ENCODE measurements around the gene SCUBE1.

Gene SCUBE1

DNA sequence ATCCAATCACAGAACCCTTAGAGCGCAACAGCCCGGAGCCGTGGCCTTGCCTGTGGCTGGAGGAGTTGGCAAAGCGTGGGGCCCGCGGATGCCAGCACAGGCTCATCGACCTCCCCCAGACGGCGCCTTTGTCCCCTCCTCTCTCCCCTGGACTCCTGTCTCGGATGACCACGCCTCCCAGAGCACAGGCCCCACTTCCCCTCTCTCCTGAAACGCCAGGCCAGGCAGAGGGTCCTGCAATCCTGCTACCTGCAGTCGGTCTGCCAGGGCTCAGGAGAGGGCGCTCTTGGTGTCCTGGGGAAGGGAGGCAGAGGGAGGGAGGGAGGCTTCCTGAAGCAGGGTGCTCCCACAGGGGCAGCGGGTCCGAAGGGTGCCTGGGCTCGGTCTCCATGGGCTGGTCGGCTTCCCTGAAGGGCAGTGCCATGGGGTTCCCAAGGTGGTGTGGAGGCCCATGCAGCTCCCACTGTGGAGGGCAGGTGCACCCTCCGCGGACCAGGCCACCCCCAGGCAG lies 139.6 kb downstream of the SCUBE1 start:
- H3K9me3 Mint-ChIP-seq, result no peaks in the 10 kb centered on the region
- no peak overlapping the region for H3K4me3 Mint-ChIP-seq
- H3K36me3 Mint-ChIP-seq (ENCODE audit: low read depth), result peaks cover 5% of the 10 kb centered on the region
- H3K27ac Mint-ChIP-seq, result peak overlapping the region; percentile 20 to 93 (median 31)
- TF ChIP-seq, protein P1, sequence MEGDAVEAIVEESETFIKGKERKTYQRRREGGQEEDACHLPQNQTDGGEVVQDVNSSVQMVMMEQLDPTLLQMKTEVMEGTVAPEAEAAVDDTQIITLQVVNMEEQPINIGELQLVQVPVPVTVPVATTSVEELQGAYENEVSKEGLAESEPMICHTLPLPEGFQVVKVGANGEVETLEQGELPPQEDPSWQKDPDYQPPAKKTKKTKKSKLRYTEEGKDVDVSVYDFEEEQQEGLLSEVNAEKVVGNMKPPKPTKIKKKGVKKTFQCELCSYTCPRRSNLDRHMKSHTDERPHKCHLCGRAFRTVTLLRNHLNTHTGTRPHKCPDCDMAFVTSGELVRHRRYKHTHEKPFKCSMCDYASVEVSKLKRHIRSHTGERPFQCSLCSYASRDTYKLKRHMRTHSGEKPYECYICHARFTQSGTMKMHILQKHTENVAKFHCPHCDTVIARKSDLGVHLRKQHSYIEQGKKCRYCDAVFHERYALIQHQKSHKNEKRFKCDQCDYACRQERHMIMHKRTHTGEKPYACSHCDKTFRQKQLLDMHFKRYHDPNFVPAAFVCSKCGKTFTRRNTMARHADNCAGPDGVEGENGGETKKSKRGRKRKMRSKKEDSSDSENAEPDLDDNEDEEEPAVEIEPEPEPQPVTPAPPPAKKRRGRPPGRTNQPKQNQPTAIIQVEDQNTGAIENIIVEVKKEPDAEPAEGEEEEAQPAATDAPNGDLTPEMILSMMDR (IDR thresholded peaks at IDR 0.05; ENCODE audit: unreplicated experiment in 3 of 3), result no peak
- no peaks in the 10 kb centered on the region for H3K27me3 Mint-ChIP-seq (ENCODE audit: low read depth)
- H3K4me1 Mint-ChIP-seq, result no peaks in the 10 kb centered on the region

DNA sequence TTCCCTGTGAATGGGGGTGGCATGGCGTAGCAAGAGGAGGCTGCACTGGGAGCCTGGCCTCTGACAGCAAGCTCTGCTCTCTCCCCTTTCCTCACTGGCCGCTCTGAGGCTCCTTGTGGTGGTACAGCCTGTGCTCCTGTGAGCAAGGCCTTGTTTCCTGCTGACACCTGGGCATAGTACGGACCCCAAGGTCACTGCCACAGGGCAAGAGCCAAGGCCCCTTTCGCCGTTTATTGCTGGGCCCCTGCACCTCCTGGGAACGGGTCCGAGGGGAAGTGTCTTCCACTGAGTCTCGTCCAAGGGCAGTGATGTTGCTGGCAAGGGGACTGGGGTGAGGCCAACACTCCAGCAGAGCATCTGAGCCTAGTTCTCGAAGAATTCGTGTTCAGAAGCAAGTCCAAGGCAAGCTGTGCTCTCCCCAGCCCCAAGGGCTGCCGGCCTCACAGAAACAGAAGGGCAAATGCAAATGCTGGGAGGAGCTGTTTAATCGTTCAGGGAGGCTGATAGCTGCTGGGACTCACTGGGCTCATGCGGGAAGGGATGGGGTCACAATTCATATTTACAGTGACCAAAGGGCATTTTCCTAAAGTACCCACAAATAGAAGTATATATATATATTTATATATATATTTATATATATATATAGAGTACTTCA lies 140.3 kb downstream of the SCUBE1 start:
- H3K9me3 Mint-ChIP-seq, result no peaks in the 10 kb centered on the region
- H3K4me3 Mint-ChIP-seq, result peak overlapping the region in 1 of 3 experiments; percentile 44

DNA sequence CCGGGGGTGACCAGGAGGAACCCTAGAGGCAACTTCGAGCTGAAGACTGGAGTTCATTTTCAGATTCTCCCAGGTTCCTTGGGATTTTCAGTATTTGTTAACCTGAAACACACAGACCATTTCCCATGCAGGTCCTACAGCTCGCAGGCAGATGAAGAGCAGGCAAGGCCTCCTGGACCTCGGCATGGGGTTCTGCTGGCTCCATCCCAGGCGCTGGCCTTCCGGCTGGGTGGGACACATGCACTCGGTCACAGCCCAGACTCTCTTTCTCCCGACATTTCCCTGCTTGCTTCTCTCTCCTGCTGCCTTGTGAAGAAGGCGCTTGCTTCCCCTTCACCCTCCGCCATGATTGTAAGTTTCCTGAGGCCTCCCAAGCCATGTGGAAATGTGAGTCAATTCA lies 140.8 kb downstream of the SCUBE1 start:
- H3K9me3 Mint-ChIP-seq, result no peaks in the 10 kb centered on the region
- peaks cover 5% of the 10 kb centered on the region for H3K36me3 Mint-ChIP-seq (ENCODE audit: low read depth)
- peak overlapping the region in 1 of 3 experiments; percentile 93 for H3K27ac Mint-ChIP-seq
- no peaks in the 10 kb centered on the region for H3K27me3 Mint-ChIP-seq (ENCODE audit: low read depth)
- TF ChIP-seq, protein P1 (IDR thresholded peaks at IDR 0.05; ENCODE audit: unreplicated experiment in 3 of 3), result no peak
- H3K4me3 Mint-ChIP-seq, result no peak overlapping the region
- no peaks in the 10 kb centered on the region for H3K4me1 Mint-ChIP-seq

More for the DNA sequence above, 140.3 kb downstream of the SCUBE1 start:
- Mint-ChIP-seq H3K27me3 (ENCODE audit: low read depth) (no peaks in the 10 kb centered on the region), H3K4me1 (no peaks in the 10 kb centered on the region), H3K27ac (peak overlapping the region in 2 of 3 experiments; percentile 31 to 93), H3K36me3 (ENCODE audit: low read depth) (peaks cover 5% of the 10 kb centered on the region)
- TF ChIP-seq, protein P1 (IDR thresholded peaks at IDR 0.05; ENCODE audit: unreplicated experiment in 3 of 3), result no peak

DNA sequence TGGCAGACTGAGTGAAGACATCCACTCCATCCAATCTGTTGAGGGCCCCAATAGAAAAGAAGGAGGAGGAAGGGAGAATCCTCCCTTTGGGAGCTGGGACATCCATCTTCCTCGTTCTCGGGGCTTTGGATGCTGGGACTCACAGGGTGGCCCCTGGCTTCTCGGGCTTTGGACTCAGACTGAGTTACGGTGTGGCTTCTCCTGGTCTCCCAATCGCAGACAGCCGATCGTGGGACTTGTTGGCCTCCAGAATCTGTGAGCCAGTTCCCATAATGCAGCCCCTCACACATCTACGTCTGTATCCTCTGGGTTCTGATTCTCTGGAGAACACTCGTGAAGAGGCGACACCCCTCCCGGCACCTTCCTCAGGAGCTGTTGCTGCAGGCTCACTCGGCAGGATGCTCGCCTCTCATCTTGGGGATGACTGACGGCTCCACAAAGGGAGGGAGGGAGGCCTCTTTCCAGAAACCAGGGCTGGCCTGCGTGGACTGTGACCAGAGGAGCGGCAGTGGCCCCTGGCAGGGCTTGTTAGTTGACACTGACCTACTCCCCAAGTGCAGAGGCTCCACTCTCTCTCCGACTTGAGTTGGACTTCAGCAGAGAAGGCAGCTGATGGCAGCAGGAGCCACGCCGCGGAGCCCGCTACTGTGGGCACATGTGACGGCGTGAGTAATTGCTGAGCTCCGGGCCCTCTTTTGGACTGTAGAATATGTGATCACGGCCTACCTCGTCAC lies 141.5 kb downstream of the SCUBE1 start:
- no peaks in the 10 kb centered on the region for H3K9me3 Mint-ChIP-seq
- no peak overlapping the region for H3K27ac Mint-ChIP-seq
- peaks cover 5% of the 10 kb centered on the region for H3K36me3 Mint-ChIP-seq (ENCODE audit: low read depth)
- no peaks in the 10 kb centered on the region for H3K27me3 Mint-ChIP-seq (ENCODE audit: low read depth)
- TF ChIP-seq, protein P1 (IDR thresholded peaks at IDR 0.05; ENCODE audit: unreplicated experiment in 3 of 3), result no peak
- no peaks in the 10 kb centered on the region for H3K4me1 Mint-ChIP-seq
- H3K4me3 Mint-ChIP-seq, result no peak overlapping the region

DNA sequence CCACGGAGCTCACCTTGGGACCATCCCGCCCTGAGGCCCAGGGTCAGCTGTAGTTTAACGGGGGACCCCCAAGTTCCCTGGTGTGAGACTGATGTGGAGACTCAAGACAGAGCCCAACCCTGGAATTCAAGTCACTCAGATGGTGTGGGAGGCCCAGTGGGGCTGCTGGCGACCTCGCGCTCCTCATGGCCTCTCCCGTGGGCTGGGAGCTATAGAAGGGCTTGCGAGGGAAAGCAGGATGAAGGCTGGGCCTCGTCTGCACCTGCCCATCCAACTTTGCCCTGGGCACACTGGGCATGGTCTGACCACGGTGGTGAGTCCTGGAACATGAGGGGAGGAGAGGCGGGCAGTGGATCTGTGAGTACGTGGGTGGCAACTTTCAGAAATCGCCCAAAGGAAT lies 142.6 kb downstream of the SCUBE1 start:
- peaks cover 5% of the 10 kb centered on the region for H3K36me3 Mint-ChIP-seq (ENCODE audit: low read depth)
- no peaks in the 10 kb centered on the region for H3K27me3 Mint-ChIP-seq (ENCODE audit: low read depth)
- no peak overlapping the region for H3K4me3 Mint-ChIP-seq
- TF ChIP-seq, protein P1 (IDR thresholded peaks at IDR 0.05; ENCODE audit: unreplicated experiment in 3 of 3), result no peak
- H3K4me1 Mint-ChIP-seq, result no peaks in the 10 kb centered on the region
- no peaks in the 10 kb centered on the region for H3K9me3 Mint-ChIP-seq
- peak overlapping the region in 1 of 3 experiments; percentile 18 for H3K27ac Mint-ChIP-seq
